ENCODE results near the gene KIF16B. TPM values are rescaled to one million over a fixed set of nuclear protein-coding genes. Genes with fewer than 3 reads are reported as not detected.
"Not testable (repeated sequence)": the region's sequence is repeated elsewhere in the genome, so short reads cannot be mapped to it uniquely, and the experiment has no call there.

KIF16B gene
- total RNA-seq, 1 donor from 2014 or later, result 33.1 TPM

GRCh38 chr20:16595376-16595775, 22.1 kb upstream of the KIF16B start:
- no peak for DNase-seq

- no peak for DNase-seq
These were observed 16.9 kb upstream of the KIF16B start for GRCh38 chr20:16590041-16590633.

- DNase-seq, result no peak
These were observed 16.4 kb upstream of the KIF16B start for GRCh38 chr20:16589623-16590022.

- no peak for DNase-seq
These were observed 15.0 kb upstream of the KIF16B start for GRCh38 chr20:16588241-16588640.

- no peak for DNase-seq
These were observed 13.8 kb upstream of the KIF16B start for GRCh38 chr20:16587066-16587465.

GRCh38 chr20:16583474-16583873, 10.2 kb upstream of the KIF16B start:
- DNase-seq, result no peak

GRCh38 chr20:16581241-16581640, 8.0 kb upstream of the KIF16B start:
- DNase-seq, result no peak

GRCh38 chr20:16580620-16581019, 7.4 kb upstream of the KIF16B start:
- no peak for DNase-seq

DNA sequence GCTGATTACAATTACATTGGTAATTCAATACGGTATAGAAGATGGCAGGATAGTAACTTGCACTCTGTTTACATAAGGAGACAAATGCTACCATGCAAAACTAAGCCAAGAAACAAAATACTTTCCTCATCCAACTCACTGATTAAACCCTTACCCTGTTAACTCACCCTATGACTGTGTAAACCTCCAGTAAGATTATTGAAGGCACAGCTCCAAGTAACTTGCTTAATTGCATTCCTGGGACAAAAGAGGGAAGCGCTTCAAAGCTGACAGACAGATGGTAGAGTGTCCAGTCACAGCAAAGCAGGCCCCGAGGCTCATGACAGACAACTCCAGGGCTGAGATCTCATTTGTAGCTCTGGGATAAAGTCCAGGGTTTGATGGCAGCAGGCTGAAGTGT, 6.9 kb upstream of the KIF16B start:
- DNase-seq, result peak; percentile 77

GRCh38 chr20:16576219-16576618, 3.0 kb upstream of the KIF16B start:
- no peak for DNase-seq

DNA sequence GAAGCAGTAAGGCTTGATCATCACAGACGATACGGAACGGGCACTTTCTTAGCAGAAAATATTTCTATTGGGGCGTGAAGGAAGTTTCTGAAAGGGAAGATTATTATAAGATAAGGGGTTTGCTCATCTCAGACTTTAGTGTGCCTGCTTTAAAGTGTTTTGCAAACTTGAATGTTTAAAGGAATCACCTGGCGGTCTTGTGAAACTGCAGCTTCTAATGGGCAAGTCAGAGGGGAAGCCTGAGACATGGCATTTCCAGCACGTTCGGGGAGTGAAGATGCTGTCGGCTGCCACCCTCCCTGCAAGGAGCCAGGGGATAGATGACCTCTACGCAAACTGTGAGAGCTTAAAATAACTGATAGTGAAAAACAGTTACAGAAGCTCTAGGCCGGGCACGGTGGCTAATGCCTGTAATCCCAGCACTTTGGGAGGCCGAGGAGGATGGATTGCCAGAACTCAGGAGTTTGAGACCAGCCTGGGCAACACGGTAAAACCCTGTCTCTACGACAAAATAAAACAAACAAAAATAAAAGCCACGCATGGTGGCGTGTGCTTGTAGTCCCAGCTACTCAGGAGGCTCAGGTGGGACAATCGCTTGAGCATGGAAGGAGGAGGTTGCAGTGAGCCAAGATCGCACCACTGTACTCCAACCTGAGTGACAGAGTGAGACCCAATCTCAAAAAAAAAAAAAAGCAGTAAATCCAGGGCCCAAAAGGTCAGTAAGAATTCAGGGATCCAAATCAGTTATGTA, 2.3 kb upstream of the KIF16B start:
- DNase-seq, result peak; percentile 43

- DNase-seq, result peak; percentile 92
These were observed 1.6 kb upstream of the KIF16B start for GRCh38 chr20:16574656-16575355.

DNA sequence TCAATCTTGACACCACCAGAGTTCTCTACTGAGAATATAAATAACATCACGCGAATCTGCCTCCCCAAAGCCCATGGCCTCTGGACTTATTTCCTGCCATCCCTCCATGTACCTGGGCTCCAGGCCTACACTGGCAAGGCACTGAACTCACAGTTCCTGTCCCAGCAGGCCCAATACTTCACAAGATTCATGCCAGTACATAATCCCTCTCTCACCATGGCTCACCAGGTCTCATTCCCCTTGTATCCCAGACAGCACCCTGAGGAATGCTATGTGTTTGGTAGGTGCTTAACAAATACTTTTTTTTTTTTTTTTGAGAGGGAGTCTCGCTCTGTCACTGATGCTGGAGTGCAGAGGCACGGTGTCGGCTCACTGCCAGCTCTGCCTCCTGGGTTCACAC, 1.9 kb downstream of the KIF16B start:
- DNase-seq, result no peak

- DNase-seq, result no peak
These were observed 3.7 kb downstream of the KIF16B start for GRCh38 chr20:16569246-16570153.

- DNase-seq, result no peak
These were observed 7.2 kb downstream of the KIF16B start for GRCh38 chr20:16566080-16566479.

- not testable (repeated sequence) for DNase-seq
These were observed 9.2 kb downstream of the KIF16B start for GRCh38 chr20:16564079-16564478.

DNA sequence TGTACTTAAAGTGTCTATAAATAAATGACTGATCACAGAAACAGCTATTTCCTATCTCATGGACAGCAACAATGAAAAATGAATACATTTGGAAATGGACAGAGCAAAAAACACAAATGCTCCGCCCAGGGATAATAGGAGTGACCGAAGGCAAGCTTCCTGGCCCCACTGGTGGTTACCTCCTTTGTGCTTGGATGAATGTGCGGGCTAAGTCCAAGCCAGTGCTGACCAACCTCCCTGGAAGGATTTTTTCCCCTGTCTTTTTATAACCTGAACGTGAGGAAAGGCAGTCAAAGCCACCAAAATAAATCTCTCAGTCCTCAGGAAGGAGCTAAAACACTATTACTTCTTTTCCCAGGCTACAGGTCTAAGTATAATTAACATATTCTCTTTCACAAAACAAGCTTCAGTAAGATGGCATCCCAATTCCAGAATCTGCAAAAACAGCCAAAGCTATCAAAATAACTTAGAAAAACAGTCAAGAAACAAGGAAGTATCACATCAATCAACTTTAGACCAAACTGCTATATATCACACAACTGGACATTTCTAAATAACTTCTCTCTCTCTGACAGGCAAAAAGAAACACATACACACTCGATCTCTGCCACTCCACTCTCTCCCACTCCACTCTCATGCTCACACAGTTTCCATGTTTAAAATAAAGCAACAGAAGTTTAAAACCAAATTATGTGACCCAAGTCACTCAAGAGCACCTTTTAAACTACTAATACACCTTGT, 10.0 kb downstream of the KIF16B start:
- no peak for DNase-seq

DNA sequence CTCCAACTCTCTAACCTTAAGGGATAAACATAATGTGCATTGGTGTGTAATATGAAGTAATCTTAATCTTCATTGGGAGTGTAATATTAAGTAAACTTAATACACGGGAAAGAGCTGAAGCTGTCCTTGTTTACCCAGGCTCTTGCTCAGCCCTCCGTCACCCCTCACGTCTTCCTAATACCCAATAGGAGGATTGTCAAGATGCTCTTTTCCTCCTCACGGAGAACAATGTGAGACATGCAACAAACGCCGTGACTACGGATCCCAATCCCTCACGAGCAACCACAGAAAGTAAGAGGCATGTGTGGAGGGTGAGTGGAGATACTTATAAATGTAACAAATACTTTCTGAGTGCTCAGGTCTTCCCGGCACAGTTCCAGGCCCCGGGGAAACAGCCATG, 11.0 kb downstream of the KIF16B start:
- DNase-seq, result no peak

DNA sequence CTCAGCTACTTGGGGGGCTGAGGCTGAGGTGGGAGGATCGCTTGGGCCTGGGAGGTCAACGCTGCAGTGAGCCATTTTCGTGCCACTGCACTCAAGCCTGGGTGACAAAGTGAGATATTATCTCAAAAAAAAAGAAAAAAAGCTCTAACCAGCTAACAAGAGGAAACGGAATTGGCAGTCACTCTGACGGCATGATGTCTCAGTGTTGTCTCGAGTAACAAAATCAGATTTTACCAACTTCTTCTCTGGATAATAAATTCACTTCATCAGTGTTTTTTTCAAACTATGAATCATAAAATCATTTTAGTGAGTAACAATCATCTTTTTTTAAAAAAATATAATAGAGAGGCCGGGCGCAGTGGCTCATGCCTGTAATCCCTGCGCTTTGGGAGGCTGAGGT, 12.6 kb downstream of the KIF16B start:
- no peak for DNase-seq

DNA sequence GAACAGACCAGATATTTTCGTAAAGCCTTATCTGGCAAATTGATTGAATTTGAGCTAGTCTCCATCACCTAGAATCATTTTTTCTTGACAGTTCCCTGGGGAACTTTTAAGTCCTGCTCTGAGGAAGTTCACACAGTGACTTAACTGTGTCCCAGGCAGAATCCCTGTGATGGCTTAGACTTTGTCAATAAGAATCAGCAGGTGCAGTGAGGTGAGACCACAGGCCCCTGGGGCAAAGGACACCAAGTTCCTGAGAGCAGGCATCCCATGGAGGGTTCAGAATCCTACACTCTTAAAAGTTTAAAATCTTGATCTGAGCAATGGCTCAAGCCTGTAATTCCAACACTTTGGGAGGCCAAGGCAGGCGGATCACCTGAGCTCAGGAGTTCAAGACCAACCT, 13.0 kb downstream of the KIF16B start:
- DNase-seq, result no peak

- no peak for DNase-seq
These were observed 16.9 kb downstream of the KIF16B start for GRCh38 chr20:16556301-16556700.

DNA sequence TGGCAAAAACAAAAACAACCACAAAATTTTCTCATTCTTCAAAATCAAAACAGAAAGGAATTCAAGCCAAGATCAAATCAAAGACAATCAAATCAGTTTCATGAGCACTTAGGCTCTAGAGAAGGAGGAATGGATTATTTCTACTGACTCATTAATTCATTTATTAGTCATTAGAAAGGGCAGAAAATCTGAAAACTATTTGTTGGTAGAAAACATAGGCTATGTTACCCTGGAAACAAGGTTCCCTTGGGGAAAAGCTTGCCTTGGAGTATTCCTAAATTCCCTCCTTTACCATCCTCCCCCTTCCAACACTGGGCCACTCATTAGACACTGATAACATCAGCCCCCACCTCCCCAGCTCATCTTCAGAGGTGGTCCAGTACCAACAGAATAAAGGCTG, 17.5 kb downstream of the KIF16B start:
- no peak for DNase-seq
